WTC11 (cell line): ENCODE measurements around the gene ANO4. TPM values are rescaled to one million over a fixed set of nuclear protein-coding genes. Genes with fewer than 3 reads are reported as not detected.

ENCODE experiments used
- ATAC-seq: fragments of 200-7000 bp; cut with Tn5 transposase; 2 replicates; pipeline ENCODE4 v1.10.0; 2021; ENCODE audit warnings: mild to moderate bottlenecking, moderate library complexity
- CTCF ChIA-PET: fragments of 300-600 bp; sonication (Branson Sonifier 250); formaldehyde crosslinking; loops from one replicate; lab custom pipeline; 2021; ENCODE audit warnings: antibody characterized with exemption; lab: Charles Lee
- POLR2A ChIA-PET: fragments of 350-600 bp; sonication (Branson Sonifier 250); formaldehyde crosslinking; loops from one replicate; lab custom pipeline; 2021; ENCODE audit warnings: antibody characterized with exemption; lab: Charles Lee
- DNase-seq: peaks from one replicate; pipeline ENCODE4 v3.0.0; 2021; ENCODE audit warnings: low spot score
- H3K27ac Mint-ChIP-seq: 2 replicates; pipeline ENCODE4 v1.8.0; 2021; ENCODE audit warnings: mixed read lengths
- H3K27me3 Mint-ChIP-seq: 2 replicates; pipeline ENCODE4 v1.8.0; 2021; ENCODE audit warnings: low read depth, mild to moderate bottlenecking, moderate library complexity, mixed read lengths
- H3K36me3 Mint-ChIP-seq: 2 replicates; pipeline ENCODE4 v1.8.0; 2021; ENCODE audit warnings: mixed read lengths
- H3K4me1 Mint-ChIP-seq: 2 replicates; pipeline ENCODE4 v1.8.0; 2022; ENCODE audit warnings: mixed read lengths
- H3K4me3 Mint-ChIP-seq: 2 replicates; pipeline ENCODE4 v1.8.0; 2021; ENCODE audit warnings: mild to moderate bottlenecking, moderate library complexity, mixed read lengths
- H3K9me3 Mint-ChIP-seq: 2 replicates; pipeline ENCODE4 v1.8.0; 2021; ENCODE audit warnings: mixed read lengths
- AR ChIP-seq: fragments of 250-450 bp; sonication (Bioruptor Pico); IDR thresholded peaks from 2 replicates; pipeline ENCODE4 v1.9.0; 2021; ENCODE audit warnings: mild to moderate bottlenecking
- ATF1 ChIP-seq: sonication (generic); formaldehyde crosslinking; IDR thresholded peaks from 2 replicates; pipeline ENCODE4 v1.8.1; 2023; ENCODE audit warnings: mild to moderate bottlenecking, moderate library complexity, missing genetic modification reagents
- CDX4 ChIP-seq: fragments of 250-450 bp; sonication (Bioruptor Pico); IDR thresholded peaks from 2 replicates; pipeline ENCODE4 v1.9.0; 2021; ENCODE audit warnings: moderate library complexity, mild to moderate bottlenecking, inconsistent platforms, borderline replicate concordance
- E2F4 ChIP-seq: sonication (generic); formaldehyde crosslinking; IDR thresholded peaks from 2 replicates; pipeline ENCODE4 v1.8.1; 2022; ENCODE audit warnings: low read depth, mild to moderate bottlenecking, moderate library complexity, missing genetic modification reagents, borderline replicate concordance
- ELF4 ChIP-seq: sonication (generic); formaldehyde crosslinking; IDR thresholded peaks from 2 replicates; pipeline ENCODE4 v1.8.1; 2022; ENCODE audit warnings: low read depth, mild to moderate bottlenecking, moderate library complexity, missing genetic modification reagents
- ERG ChIP-seq: fragments of 250-450 bp; sonication (Bioruptor Pico); IDR thresholded peaks from 2 replicates; pipeline ENCODE4 v1.8.0; 2021; ENCODE audit warnings: mild to moderate bottlenecking
- ESRRA ChIP-seq: sonication (generic); formaldehyde crosslinking; IDR thresholded peaks from 2 replicates; pipeline ENCODE4 v1.8.1; 2022; ENCODE audit warnings: mild to moderate bottlenecking, missing genetic modification reagents, borderline replicate concordance
- FOXJ3 ChIP-seq: sonication (generic); formaldehyde crosslinking; IDR thresholded peaks from 2 replicates; pipeline ENCODE4 v1.9.0; 2021; ENCODE audit warnings: missing genetic modification reagents, mild to moderate bottlenecking, borderline replicate concordance
- GTF2I ChIP-seq: fragments of 250-450 bp; sonication (Bioruptor Pico); conservative IDR thresholded peaks from 2 replicates; pipeline ENCODE4 v1.4.0; 2021; ENCODE audit warnings: mild to moderate bottlenecking
- JAZF1 ChIP-seq: fragments of 250-450 bp; sonication (Bioruptor Pico); IDR thresholded peaks from 2 replicates; pipeline ENCODE4 v1.9.0; 2021; ENCODE audit warnings: moderate library complexity, mild to moderate bottlenecking, inconsistent platforms
- MLX ChIP-seq: sonication (generic); formaldehyde crosslinking; IDR thresholded peaks from 2 replicates; pipeline ENCODE4 v1.8.1; 2023; ENCODE audit warnings: mild to moderate bottlenecking, missing genetic modification reagents, moderate library complexity
- NFE2L1 ChIP-seq: sonication (generic); formaldehyde crosslinking; IDR thresholded peaks from 2 replicates; pipeline ENCODE4 v1.8.1; 2023; ENCODE audit warnings: missing genetic modification reagents
- PRDM15 ChIP-seq: sonication (generic); formaldehyde crosslinking; IDR thresholded peaks from 2 replicates; pipeline ENCODE4 v1.8.0; 2022; ENCODE audit warnings: missing genetic modification reagents
- RORB ChIP-seq: fragments of 250-450 bp; sonication (Bioruptor Pico); IDR thresholded peaks from 2 replicates; pipeline ENCODE4 v1.9.0; 2021; ENCODE audit warnings: mild to moderate bottlenecking
- SMAD4 ChIP-seq: sonication (generic); formaldehyde crosslinking; IDR thresholded peaks from 2 replicates; pipeline ENCODE4 v1.8.0; 2022; ENCODE audit warnings: mild to moderate bottlenecking, missing genetic modification reagents
- STAT6 ChIP-seq: sonication (generic); formaldehyde crosslinking; conservative IDR thresholded peaks from 2 replicates; pipeline ENCODE4 v1.8.1; 2023; ENCODE audit warnings: mild to moderate bottlenecking, low read depth, missing genetic modification reagents, moderate library complexity
- ZNF263 ChIP-seq: sonication (generic); formaldehyde crosslinking; IDR thresholded peaks from 2 replicates; pipeline ENCODE4 v1.8.1; 2022; ENCODE audit warnings: low read depth, mild to moderate bottlenecking, moderate library complexity, missing genetic modification reagents
- ZNF416 ChIP-seq: fragments of 250-450 bp; sonication (Bioruptor Pico); IDR thresholded peaks from 2 replicates; pipeline ENCODE4 v1.9.0; 2021; ENCODE audit warnings: mild to moderate bottlenecking, inconsistent platforms
- ZNF425 ChIP-seq: fragments of 250-450 bp; sonication (Bioruptor Pico); conservative IDR thresholded peaks from 2 replicates; pipeline ENCODE4 v1.9.0; 2021; ENCODE audit warnings: mild to moderate bottlenecking
- total RNA-seq: library from RNA; stranded (reverse); gene quantifications from 3 replicates; pipeline ENCODE4 v1.2.3, GENCODE V29; 2021

The ANO4 gene
- total RNA-seq, 1 experiment from 2014 or later, result 2.6 TPM

GRCh38 chr12:101107032-101107763, 312.6 kb downstream of the ANO4 start:
- CTCF ChIA-PET, result no interaction called here
- no peaks in the 10 kb centered on the region for H3K27me3 Mint-ChIP-seq
- peaks cover 3% of the 10 kb centered on the region; the same call in 1 of the 2 replicates for H3K9me3 Mint-ChIP-seq
- H3K4me3 Mint-ChIP-seq, result no peak overlapping the region
- H3K36me3 Mint-ChIP-seq, result no peaks in the 10 kb centered on the region
- TF ChIP-seq PRDM15 (no peak), NFE2L1 (no peak), ATF1 (CRISPR knock-in tag) (no peak), ELF4 (CRISPR knock-in tag) (no peak), RORB (CRISPR knock-in tag) (no peak), ESRRA (CRISPR knock-in tag) (no peak), MLX (CRISPR knock-in tag) (no peak), JAZF1 (CRISPR knock-in tag) (no peak), STAT6 (CRISPR knock-in tag) (no peak), SMAD4 (no peak), ZNF425 (CRISPR knock-in tag) (no peak), ZNF263 (CRISPR knock-in tag) (no peak), ERG (CRISPR knock-in tag) (no peak), GTF2I (CRISPR knock-in tag) (no peak)
- DNase-seq, result no peak
- ATAC-seq, result no peak
- POLR2A ChIA-PET, result no interaction called here
- H3K27ac Mint-ChIP-seq, result no peak overlapping the region
- H3K4me1 Mint-ChIP-seq, result no peaks in the 10 kb centered on the region

- DNase-seq (no peak), ATAC-seq (peak; percentile 79)
- CTCF ChIA-PET, result no interaction called here
- H3K27ac Mint-ChIP-seq, result no peak overlapping the region
- H3K4me3 Mint-ChIP-seq, result no peak overlapping the region
- H3K9me3 Mint-ChIP-seq, result peaks cover 3% of the 10 kb centered on the region; the same call in 1 of the 2 replicates
- no peaks in the 10 kb centered on the region for H3K27me3 Mint-ChIP-seq
- POLR2A ChIA-PET, result no interaction called here
- H3K36me3 Mint-ChIP-seq, result no peaks in the 10 kb centered on the region
- H3K4me1 Mint-ChIP-seq, result no peaks in the 10 kb centered on the region
- no peak for TF ChIP-seq SMAD4
- TF ChIP-seq JAZF1 (CRISPR knock-in tag), result no peak
- TF ChIP-seq AR (CRISPR knock-in tag), result no peak
- no peak for TF ChIP-seq CDX4
- no peak for TF ChIP-seq ZNF263 (CRISPR knock-in tag)
- no peak for TF ChIP-seq FOXJ3 (CRISPR knock-in tag)
- TF ChIP-seq ZNF416, result no peak
- no peak for TF ChIP-seq E2F4 (CRISPR knock-in tag)
Observed at GRCh38 chr12:101108130-101108529, 313.6 kb downstream of the ANO4 start.
